NB4 (cell line): ENCODE measurements around the gene MGLL.

Experiments used
- MYC ChIP-seq: IDR thresholded peaks from 2 replicates; pipeline ENCODE4 v1.6.1; 2011; ENCODE audit warnings: low read depth, low read length
- POLR2A ChIP-seq: IDR thresholded peaks from 2 replicates; pipeline ENCODE4 v1.6.1; 2011; ENCODE audit warnings: mild to moderate bottlenecking; ENCODE audit not compliant: insufficient read length; ENCODE audit errors: extremely low read depth
- TF ChIP-seq, protein P1 (sequence below): IDR thresholded peaks from one replicate; pipeline ENCODE4 v1.5.1; 2012; ENCODE audit warnings: low read depth, low read length
- TF ChIP-seq, protein P2 (sequence below): IDR thresholded peaks from 2 replicates; pipeline ENCODE4 v1.6.1; 2011; ENCODE audit warnings: low read depth, low read length

- TF ChIP-seq POLR2A: no peak
- TF ChIP-seq, protein P1, sequence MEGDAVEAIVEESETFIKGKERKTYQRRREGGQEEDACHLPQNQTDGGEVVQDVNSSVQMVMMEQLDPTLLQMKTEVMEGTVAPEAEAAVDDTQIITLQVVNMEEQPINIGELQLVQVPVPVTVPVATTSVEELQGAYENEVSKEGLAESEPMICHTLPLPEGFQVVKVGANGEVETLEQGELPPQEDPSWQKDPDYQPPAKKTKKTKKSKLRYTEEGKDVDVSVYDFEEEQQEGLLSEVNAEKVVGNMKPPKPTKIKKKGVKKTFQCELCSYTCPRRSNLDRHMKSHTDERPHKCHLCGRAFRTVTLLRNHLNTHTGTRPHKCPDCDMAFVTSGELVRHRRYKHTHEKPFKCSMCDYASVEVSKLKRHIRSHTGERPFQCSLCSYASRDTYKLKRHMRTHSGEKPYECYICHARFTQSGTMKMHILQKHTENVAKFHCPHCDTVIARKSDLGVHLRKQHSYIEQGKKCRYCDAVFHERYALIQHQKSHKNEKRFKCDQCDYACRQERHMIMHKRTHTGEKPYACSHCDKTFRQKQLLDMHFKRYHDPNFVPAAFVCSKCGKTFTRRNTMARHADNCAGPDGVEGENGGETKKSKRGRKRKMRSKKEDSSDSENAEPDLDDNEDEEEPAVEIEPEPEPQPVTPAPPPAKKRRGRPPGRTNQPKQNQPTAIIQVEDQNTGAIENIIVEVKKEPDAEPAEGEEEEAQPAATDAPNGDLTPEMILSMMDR: no peak
- TF ChIP-seq, protein P2, sequence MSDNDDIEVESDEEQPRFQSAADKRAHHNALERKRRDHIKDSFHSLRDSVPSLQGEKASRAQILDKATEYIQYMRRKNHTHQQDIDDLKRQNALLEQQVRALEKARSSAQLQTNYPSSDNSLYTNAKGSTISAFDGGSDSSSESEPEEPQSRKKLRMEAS: no peak
- no peak for TF ChIP-seq MYC
These were observed 37.2 kb downstream of the MGLL start for GRCh38 chr3:127784865-127785710.
